ENCODE data around the gene LRMDA. TPM values are rescaled to one million over a fixed set of nuclear protein-coding genes. Genes with fewer than 3 reads are reported as not detected.

Gene LRMDA
- total RNA-seq, 4 donors from 2014 or later, result 0.88 to 14.1 (median 5.1) TPM; not detected in 1

DNA sequence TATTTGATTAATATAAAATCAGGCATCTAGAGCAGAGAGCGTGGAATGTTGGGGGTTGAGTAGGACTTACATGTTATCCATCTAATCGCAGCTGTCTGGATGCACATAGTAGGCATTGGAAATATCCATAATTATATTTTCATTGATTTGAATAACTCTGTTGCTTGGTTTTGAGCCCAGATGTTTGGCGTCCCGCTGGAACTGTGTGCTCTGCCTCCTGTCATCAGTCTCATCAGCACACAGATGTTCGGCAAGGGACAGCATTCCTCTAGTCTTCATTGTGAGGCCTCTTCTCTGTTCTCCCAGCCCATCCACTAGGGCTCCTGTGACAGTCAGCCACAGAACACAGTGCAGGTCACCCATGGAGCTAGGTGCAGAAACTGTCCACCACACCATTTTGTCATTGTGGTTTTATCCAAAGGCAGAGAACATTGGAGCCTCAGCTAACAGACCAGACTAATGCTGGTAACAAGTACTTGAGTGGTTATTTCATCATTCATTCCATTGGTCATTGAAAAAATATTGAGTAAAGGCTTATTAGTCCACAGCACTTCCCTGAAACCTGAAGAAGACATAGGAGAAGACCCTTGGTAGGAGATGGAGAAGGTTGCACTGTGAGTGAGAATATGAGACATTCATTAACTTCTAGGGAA, 927.4 kb downstream of the LRMDA start:
- H3K27ac ChIP-seq, result no peak overlapping the region
- no peaks in the 10 kb centered on the region for H3K36me3 ChIP-seq
- no peaks in the 10 kb centered on the region for H3K9me3 ChIP-seq
- no peak overlapping the region for H3K4me3 ChIP-seq
- DNase-seq, result no peak
- no peaks in the 10 kb centered on the region for H3K4me1 ChIP-seq
- 86 to 88% methylated on average over 5 of the region's 5 CpGs for WGBS, 2 donors
- intact Hi-C loops (cut with DNase I), result no loop called here
- H3K27me3 ChIP-seq, result no peaks in the 10 kb centered on the region
- TF ChIP-seq CTCF (IDR thresholded peaks at IDR 0.05) (no peak), POLR2A (IDR thresholded peaks at IDR 0.05) (no peak)

DNA sequence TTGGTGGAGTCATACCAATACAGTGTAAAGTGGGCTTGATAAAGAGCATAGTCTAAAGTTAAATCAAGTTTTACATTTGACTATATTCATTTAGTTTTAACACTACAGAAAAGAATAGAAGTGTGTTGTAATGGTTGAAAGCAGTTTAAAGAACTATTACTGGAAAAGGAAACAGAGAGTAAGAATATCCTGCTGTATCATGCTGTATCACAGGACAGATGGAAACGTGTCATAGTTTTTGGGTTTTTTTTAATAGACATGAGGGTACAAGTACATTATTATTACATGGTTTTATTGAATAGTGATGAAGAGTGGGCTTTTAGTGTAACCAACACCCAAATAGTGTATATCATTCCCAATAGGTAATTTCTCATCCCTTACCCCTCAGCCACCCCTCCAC, 944.3 kb downstream of the LRMDA start:
- Histone ChIP-seq H3K4me1 (no peaks in the 10 kb centered on the region), H3K27me3 (no peaks in the 10 kb centered on the region), H3K36me3 (no peaks in the 10 kb centered on the region), H3K9me3 (no peaks in the 10 kb centered on the region), H3K27ac (no peak overlapping the region), H3K4me3 (no peak overlapping the region)
- TF ChIP-seq CTCF (IDR thresholded peaks at IDR 0.05) (no peak), POLR2A (IDR thresholded peaks at IDR 0.05) (no peak)
- DNase-seq, result no peak
- intact Hi-C loops (cut with DNase I), result no loop called here
- 51 to 69% methylated on average over 1 of the region's 1 CpG for WGBS, 2 donors

DNA sequence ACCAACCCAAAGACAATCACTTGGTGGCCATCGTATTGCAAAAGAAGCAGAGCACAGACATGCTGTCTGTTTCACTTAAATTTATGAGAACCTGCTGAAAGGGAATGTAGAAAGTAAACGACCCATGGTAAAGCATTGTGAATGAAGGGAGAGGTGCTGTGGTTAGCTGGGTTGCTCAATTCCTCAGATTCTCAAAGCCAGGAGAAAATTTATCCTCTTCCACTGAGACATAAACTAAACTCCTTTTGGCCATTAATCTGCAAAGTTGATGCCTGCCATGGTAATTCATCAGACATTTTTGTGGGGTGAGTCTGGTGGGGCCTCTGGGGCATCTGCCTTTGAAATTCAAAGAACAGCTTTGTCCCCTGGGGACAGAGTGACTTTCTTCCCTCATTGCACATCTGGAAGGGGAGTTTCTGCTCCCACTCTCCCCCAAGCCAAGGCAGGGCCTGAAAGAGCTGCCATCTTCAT, 951.0 kb downstream of the LRMDA start:
- intact Hi-C loops (cut with DNase I), result no loop called here
- H3K27me3 ChIP-seq, result no peaks in the 10 kb centered on the region
- no peaks in the 10 kb centered on the region for H3K9me3 ChIP-seq
- no peaks in the 10 kb centered on the region for H3K4me1 ChIP-seq
- 28 to 37% methylated on average over 2 of the region's 2 CpGs for whole genome bisulfite sequencing, 2 donors
- no peak for TF ChIP-seq CTCF (IDR thresholded peaks at IDR 0.05)
- DNase-seq, result no peak
- no peaks in the 10 kb centered on the region for H3K36me3 ChIP-seq
- no peak overlapping the region for H3K4me3 ChIP-seq
- no peak overlapping the region for H3K27ac ChIP-seq

- no peaks in the 10 kb centered on the region for H3K36me3 ChIP-seq
- H3K4me3 ChIP-seq, result no peak overlapping the region
- intact Hi-C loops (cut with DNase I), result no loop called here
- no peaks in the 10 kb centered on the region for H3K27me3 ChIP-seq
- no peak overlapping the region for H3K27ac ChIP-seq
- H3K9me3 ChIP-seq, result no peaks in the 10 kb centered on the region
- TF ChIP-seq POLR2A (IDR thresholded peaks at IDR 0.05) (no peak), CTCF (IDR thresholded peaks at IDR 0.05) (no peak)
- DNase-seq, result no peak
- 72 to 86% methylated on average over 2 of the region's 2 CpGs for WGBS, 2 donors
- no peaks in the 10 kb centered on the region for H3K4me1 ChIP-seq
Measured at GRCh38 chr10:76388321-76389023, 957.0 kb downstream of the LRMDA start.

DNA sequence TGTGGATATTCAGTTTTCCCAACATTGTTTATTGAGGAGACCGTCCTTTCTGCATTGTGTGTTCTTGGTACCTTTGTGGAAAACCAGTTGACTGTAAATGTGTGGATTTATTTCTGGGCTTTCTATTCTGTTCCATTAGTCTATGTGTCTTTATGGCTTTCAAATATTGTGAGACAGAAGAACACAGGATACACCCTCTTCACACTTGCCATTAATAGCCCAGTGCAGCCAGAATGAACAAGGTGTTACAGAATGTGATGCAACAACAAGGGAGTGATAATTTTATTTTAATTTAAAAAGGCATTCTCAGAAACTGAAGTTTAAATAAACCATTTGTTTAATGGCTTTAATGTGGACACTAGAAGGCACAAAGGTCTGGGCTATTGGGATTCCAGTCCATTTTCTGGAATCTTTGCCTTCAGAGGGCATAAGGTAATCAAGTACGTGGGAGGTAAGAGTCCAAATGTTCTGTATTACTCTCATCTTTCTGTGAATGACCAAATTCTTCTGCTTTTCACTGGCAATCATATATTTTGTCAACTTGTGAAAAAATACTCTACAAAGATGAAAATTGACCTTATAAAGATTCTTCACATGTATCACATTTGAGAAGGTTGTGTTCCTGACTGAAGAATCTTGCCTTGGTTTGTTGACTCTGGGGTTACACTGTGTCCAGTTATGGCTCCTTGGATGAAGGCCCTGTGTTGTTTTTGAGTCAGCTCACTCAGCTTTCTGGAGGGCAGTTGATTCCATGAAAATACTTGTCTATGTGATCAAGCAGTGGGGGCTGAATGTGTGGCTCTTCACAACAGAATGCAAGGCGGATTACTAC, 962.7 kb downstream of the LRMDA start:
- no peaks in the 10 kb centered on the region for H3K27me3 ChIP-seq
- no peak overlapping the region for H3K4me3 ChIP-seq
- intact Hi-C loops (cut with DNase I), result no loop called here
- no peak for TF ChIP-seq POLR2A (IDR thresholded peaks at IDR 0.05)
- no peak for TF ChIP-seq CTCF (IDR thresholded peaks at IDR 0.05)
- WGBS, 2 donors, result 76% methylated on average over 3 of the region's 3 CpGs
- no peak for DNase-seq
- H3K4me1 ChIP-seq, result peaks cover 0 to 8% (median 0%) of the 10 kb centered on the region in 3 donors
- no peaks in the 10 kb centered on the region for H3K9me3 ChIP-seq
- no peak overlapping the region for H3K27ac ChIP-seq
- no peaks in the 10 kb centered on the region for H3K36me3 ChIP-seq
